GM19452 (cell line): Measurements from ENCODE around the gene FAM177B.

Source experiments
- ATAC-seq: cut with Tn5 transposase; IDR thresholded peaks from one replicate; pipeline ENCODE4 v1.9.1; 2021; ENCODE audit not compliant: unreplicated experiment

The FAM177B gene

DNA sequence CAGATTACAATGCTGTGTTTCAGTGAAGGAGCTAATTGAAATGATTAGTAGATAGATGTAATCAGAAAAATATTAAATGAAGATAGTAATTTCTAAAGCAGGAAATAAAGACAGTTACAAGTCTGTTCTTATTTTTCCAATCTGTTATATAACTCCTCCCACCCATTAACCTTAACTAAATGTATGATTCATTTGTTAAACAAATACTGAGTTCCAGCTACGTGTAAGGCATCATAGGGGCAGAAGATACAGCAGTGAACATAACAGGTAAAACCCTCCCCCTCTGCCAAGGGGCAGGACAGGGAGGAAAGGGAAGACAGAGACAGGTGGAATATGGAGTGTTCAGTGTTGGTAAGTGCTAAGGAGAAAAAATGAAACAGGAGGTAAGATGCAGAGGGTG, at the start of gene FAM177B:
Gene FAM177B (plus strand): TSS at position 231 of the 400 bp plus-strand sequence. CDS start 9,344 bp downstream, outside the sequence.
- ATAC-seq, result no peak

DNA sequence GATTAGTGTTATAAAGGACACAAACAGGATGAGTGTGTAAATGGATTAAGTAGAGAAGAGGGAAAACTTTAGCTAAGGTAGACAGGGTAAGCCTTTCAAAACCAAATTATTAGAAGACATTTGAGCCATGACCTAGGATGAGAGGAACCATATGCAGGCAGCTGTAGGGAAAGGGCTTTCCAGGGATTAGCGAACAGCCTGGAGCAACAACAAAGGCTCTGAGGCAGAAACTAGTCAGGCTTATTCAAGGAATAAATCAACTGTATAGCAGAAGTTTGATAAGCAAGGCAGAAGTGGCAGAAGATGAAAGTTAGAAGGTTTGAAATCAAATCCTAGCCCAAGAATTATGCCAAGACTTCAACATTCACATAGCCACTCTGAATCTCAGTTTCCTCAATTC, 46.0 kb upstream of the FAM177B start:
- no peak for ATAC-seq

DNA sequence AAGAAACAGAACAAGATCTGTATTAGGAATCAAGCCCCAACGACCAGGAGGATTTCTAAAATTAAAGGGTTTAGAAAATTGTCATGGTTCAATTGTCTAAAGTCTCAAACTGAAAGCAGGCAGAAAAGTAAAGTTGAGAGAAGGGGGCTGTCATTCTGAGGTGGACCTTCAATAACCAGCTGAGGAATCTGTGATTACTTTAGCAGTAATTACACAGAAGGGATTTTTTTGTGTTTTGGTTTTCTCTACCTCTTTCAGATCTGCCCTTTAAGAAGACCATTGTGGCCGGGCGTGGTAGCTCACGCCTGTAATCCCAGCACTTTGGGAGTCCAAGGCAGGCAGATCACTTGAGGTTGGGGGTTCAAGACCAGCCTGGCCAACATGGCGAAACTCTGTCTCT, 42.1 kb upstream of the FAM177B start:
- ATAC-seq, result no peak

DNA sequence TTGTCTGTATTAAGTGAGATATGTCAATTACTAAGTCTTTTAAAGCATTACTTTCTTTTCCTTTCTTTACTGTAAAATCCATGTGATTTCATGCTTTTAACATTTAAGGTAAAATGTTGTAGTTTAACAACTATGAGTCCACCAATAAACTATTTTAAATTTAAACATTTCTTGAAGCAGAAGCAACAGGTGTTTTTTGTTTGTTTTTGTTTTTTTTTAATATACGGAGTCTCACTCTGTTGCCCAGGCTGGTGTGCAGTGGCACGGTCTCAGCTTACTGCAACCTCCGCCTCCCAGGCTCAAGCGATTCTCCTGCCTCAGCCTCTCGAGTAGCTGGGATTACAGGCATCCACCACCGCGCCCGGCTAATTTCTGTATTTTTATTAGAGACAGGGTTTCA, 40.3 kb upstream of the FAM177B start:
- no peak for ATAC-seq

DNA sequence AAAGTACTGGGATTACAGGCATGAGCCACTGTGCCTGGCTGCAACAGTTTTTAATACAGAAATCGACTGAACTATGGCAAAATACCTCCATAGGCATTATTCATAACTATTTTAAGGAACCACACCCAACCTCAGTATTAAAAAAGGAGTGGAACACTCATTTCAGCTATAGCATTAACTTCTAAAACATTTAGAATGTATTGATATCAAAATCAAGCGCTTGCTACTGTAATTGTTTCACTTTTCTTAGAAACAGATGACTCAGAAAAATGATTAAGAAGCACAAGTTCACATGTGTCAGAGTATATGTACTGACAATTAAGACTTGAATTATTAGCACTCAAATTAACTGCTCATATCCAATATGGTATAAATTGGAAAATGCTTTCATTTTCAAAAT, 39.8 kb upstream of the FAM177B start:
- no peak for ATAC-seq

DNA sequence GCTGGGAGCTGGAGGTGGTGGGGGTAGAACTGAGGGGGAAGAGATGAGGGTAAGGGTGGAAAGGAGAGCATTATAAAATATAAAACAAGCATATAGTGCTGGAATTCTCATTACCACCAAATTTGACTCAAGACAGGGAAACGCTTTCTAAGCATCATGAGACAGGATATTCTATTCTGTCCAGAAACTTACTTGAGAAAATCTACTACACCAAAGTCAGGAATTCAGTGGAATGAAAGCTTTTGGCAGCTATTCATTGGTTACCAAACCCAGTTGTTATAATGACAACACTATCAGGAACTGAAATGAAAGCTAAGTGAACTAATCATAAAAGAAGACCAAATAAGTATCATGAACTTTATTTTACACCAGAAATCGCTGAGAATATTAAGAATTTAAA, 39.2 kb upstream of the FAM177B start:
- no peak for ATAC-seq

DNA sequence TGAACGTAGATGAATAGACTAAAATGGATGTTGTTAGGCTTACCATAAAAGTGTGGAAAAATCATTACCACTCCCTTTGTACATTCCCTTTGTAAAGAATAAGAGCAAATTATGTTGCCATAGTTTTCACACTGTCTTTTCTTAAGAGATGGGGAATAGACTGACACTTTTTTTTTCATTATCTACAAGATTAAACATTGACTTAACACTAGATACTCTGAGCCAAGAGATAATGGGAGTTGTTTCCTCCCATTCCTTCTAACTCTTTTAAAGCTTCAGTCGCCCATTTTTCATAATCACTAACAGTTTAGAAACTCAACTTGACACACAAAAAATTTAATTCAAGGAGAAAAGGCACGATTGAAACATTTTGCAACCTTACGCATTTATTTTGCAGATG, 34.8 kb upstream of the FAM177B start:
- no peak for ATAC-seq

DNA sequence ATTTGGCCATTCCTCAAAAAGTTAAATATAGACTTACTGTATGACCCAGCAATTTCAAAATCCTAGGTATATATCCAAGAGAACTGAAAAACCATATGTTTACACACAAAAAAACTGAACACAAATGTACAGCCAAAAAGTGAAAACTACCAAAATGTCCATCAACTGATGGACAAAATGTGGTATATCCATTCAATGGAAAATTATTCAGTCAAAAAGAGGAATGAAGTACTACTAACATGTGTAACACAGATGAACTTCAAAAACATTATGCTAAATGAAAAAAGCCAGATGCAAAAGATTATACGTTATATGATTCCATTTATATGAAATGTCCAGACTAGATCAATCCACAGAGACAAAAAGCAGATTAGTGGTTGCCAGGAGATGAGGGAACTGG, 32.7 kb upstream of the FAM177B start:
- no peak for ATAC-seq

DNA sequence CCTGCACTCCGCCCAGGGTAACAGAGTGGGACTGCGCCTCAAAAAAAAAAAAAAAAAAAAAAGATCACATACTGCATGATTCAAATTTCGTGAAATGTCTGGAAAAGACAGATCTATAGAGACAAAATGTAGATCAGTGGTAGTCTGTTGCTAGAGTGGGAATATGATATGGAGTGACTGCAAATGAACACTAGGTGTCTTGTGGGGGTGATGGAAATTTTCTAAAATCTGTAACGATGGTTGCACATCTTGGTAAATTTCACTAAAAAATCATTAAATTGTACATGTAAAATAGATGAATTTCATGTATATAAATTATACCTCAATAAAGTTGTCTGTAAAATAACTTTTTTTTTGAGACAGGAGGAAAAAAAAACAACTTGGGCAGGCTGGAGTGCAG, 30.2 kb upstream of the FAM177B start:
- ATAC-seq, result no peak

DNA sequence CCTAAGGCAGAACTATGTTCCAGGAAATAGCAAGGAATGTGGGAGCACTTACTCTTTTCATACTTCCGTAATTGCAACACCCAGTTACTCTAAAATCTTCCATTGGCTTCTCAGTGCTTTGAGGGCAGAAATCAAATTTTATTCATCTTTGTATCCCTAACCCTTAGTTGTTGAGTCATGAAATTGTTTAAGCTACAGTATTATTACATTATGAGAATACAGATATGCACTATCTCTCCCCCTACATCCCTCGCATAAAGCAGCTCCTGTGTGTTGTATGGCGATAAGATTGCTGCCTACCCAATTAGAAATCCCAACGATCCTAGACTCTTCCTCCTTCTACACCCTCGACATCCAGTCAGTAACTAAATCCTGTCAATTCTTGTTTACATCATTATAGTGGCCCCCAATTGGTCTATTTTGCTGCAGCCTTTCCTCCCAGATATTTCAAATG, 27.3 kb upstream of the FAM177B start:
- ATAC-seq, result no peak

DNA sequence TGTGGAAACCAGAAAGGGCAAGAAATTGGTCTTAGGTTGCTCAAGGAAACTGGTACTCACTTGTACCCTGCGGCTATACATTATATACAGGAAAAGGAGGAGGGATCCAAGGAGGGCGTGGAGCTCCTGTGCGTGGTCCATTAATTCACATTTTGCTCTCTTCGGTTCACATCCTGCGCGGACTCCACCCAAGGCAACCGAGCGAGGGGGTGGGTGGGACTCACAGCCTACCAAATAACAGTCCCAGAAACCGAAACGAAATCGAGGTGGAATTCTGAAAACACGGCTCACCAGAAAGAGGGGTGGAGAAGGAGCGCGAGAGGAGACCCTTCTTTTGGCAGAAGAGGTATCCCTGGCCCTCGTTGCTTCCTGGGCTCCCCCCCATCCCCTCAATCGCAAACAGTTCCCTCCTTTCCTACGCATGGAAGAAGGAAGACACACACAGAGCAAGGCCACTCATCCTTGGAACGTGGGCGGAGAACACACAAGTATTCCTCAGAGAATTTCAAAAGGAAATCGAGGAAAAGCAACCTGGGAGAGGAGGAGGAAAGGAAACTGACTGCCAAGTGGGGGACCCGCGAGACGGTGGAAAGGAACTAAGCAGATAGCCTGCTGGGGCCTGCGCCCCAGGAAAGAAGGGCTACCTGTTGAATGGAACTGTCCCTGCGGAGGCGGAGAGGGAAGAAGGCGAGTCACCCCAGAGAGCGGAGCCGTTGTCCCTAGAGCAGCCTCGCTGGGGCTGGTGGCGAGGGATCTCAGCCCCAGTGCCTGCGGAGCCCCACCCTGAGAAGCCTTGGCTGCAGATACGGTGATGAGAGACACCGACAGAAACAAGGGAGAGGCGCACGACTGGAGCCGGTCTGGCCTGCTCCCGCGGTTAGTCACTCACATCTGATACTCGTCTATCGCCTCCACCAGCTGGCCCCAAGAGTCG, 25.4 kb upstream of the FAM177B start:
- ATAC-seq, result peak; percentile 38

DNA sequence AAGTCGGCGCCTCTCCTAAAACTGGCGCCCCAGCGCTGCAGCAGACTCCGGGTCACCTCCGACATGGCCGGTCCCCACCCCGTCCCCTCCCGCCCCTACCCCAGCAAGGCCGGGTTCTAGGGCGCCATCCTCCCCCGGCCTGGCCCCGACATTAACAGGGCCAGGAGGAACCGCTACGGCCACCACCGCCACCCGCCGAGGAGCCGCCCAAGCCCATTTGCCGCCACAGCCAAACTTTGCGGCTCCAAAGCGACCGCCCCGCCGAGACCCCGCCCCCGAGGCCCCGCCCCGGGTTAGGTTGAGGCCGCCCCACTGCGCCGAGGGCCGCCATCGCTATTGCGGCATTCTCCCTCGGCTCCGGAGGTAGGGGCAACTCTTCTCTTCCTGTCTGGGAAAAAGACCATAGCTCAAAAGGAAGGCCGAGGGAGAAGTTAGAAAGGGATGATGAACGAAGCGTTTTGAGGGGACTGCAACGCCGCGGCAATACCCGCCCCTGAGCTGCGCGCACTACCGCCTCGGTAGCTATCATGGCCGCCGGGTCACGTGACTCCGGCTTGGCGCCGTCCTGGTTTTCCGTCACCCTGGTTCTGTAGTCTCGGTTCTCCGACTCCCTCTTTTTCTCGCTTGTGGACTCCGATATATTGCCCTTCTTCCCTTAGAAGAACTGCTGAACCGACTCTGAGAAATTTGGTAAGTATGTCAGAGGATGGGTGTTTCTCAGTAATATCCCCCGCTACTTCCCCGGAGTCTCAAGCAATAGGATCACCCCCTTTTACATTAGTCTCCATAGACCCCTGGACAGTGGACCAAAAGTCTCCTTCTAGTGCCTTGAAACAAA, 24.5 kb upstream of the FAM177B start, which contains the start of the genes AIDA and BROX:
Gene AIDA (minus strand): TSS at position 239 of the 838 bp plus-strand sequence. CDS start 174 bp downstream, at position 65.
Gene BROX (plus strand): TSS at position 312 of the 838 bp plus-strand sequence. CDS start 3,136 bp downstream, outside the sequence.
- peak; percentile 82 for ATAC-seq

DNA sequence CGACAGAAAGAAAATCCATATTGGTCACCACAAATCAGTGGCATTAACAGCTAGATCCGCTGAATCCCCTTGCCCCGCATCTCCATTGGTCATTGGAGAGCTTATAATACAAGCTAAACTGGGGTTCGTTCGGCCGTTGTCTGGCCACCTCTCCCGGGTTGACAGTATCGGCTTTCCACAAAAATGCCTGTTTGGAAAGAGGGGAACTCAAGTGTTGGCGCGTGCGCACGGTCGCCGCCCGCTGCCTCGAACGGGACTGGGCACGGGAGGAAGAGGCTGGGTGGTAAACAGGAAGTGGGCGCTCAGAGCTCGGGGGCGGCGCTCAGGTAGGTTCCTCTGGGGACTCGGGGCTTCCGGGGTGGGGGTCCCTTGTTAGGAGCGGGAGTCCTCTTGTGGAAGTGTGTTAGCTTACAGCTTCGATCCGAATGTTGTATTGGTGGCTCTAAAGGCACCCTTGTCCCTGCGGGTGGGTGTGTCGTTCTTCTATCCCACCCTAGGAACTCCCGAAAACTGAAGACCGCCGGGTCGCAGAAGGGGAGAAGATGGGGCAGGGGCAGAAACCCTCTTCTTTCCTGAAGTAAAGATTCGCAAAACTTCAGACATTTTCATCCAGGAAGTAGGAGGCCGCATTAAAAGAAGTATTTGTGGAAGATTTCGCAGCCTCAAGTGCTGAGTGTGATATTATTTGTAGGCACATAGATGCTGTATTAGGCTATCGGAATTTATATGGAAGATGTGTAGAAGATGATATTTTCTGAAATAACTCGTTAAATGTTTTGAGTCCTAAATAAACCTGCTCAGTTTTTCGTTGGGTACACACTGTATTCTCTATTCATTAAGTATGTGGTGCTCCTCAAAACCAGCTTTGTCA, 23.7 kb upstream of the FAM177B start:
- ATAC-seq, result peak; percentile 57

DNA sequence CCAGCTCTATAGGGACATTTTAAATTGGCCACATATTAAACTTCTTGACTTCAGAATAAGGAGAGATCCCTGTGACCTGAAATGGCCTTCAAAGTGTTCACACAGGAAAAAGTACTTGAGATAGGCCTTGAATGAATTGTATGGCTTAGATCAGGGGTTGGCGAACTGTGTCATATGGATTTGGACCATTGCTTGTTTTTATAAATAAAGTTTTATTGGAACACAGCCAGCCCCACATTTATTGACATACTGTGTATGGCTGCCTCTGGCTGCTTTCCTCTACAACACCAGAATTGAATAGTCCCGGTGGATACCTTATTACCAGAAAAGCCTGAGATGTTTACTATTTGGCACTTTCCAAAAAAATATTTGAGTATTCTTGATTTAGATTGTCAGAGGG, 20.6 kb upstream of the FAM177B start:
- ATAC-seq, result no peak

DNA sequence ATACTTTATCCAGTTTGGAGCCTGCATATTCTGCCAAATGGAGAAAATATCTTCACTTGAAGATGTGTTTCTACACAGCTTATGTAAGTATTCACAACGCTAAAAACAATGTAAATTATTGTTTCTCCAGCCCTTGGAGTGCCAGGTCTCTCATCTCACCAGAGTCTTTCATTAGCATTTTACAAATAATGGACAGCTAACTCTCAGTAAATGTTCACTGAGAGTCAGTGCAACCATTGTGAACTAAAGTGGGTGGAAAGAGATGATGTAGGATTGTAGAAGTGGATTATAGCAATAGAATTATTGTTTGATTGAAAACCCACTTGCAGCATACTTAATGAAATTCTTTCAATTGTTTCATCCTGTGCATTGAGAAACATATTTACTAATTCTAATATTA, 8.3 kb upstream of the FAM177B start:
- no peak for ATAC-seq

DNA sequence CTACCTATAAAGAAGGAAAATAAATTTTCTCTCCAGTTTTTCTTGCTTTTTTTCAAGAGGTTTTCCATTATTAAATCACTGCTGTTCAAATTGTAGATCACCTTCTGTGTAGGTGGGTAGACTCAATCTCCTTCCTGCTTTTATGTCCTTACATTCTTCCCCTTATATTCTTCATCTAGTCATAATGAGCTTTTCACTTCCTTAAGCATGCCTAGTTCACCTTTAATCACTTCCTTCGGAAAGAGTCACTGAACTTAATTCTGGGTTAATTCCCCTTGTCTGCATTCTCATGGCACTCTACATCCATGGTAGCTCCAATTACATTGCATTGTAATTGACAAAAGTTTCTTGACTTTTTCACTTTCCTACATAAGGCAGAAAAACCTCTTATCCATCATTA, 6.1 kb upstream of the FAM177B start:
- no peak for ATAC-seq

DNA sequence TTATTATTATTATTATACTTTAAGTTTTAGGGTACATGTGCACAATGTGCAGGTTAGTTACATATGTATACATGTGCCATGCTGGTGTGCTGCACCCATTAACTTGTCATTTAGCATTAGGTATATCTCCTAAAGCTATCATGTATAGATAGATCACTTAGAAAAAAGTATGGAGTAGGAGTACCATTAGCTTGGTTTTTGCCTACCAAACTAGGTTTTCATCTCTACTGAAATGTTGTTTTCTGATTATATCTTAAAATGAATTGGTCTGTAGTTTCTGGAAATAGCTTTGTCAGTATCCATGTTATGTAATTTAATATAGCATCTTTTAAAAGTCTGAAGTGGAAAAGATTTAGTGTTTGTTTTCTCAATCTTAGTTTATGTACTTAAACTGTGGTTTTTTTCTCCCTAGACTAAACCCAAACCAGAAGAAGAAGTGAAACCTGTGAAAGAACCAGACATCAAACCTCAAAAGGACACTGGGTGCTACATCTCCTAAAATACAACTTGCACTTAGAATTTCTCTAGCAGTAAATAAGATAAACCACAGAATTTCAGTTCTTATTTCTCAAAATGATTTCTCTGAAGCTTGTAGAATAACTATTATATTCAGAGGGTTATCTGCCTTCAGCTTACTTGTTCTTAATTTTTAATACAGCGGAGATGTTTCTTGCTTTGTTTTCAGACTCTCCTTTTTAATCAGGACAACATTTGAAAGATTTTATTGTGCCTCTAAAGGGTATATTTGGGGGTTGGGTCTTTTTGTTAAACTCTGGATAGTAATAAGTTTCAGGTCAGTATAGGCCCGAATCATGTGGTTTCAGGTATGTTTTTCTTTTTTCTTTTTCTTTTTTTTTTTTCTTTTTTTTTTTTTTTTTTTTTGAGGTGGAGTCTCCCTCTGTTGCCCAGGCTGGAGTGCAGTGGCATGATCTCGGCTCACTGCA, 4.5 kb upstream of the FAM177B start:
- peak; percentile 99 for ATAC-seq

DNA sequence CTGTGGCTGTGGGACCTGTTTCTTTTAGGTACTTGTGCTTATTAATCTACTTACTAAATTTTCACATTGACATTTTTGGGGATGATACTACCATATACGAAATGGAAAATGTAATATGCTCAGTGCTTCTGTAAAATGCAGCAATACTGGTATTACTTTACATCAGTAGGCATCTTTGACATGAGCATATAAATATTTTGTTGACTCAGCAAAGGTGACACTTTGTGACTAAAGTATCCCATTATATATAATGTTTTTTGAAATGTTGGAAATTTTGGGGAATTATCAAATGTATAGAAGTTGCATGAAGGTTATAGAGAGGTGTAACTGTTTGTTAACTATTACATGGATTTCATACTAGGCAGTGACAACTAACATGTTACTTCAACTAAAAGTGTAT, 2.3 kb upstream of the FAM177B start:
- ATAC-seq, result no peak

DNA sequence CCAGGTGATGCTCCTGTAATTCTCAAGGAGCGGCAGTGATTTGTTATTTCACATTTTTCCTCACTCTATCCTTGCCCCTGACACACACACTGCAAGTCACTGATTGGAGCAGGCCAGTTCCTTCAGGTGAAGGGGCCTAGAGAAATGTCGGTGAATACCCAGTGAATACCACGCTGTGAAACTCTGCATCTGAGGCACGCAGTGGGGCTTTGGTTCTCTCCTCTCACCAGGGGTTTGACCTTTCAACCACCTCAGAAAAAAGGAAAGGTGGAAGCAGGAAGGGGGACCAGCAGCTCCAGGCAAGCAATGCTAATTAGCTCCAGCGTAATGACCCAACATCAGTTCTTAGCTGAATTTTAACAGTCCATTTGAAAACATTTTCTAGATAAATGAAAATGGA, 532 bp upstream of the FAM177B start:
- no peak for ATAC-seq

DNA sequence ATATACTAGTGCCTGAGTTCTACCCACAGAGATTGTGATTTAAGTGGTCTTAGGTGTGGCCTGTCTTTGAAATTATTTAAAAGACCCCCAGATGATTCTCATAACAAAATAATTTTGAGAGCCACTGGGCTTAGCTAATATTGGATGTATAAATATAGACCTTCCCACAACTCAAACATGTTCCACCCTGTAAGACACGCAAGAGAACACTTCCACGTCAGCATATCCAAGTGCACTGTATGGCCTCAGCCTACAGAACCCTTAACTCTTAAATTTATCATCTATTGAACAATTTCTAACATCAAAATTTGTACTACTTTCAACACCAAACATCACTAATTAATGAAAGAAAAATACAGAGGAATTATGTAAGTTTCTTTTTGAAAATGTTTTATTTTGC, 2.5 kb downstream of the FAM177B start:
- no peak for ATAC-seq
